ENCODE data around the gene PARVA.

GRCh38 chr11:12537778-12538401 lies 160.5 kb downstream of the PARVA start:
- TF ChIP-seq ARNTL (CRISPR knock-in tag; IDR thresholded peaks at IDR 0.05; ENCODE audit: borderline replicate concordance, low read depth) (no peak), ZFP30 (CRISPR knock-in tag; IDR thresholded peaks at IDR 0.05) (no peak), CSRNP3 (CRISPR knock-in tag; IDR thresholded peaks at IDR 0.05) (no peak), ISL1 (CRISPR knock-in tag; IDR thresholded peaks at IDR 0.05) (no peak), ZC3H10 (CRISPR knock-in tag; IDR thresholded peaks at IDR 0.05) (no peak)
